ENCODE results near the gene RHBDD3.

Gene RHBDD3

GRCh38 chr22:29313576-29314466, 46.0 kb upstream of the RHBDD3 start:
- H3K4me2 ChIP-seq (ENCODE audit: low read length) = no peak overlapping the region
- no peak overlapping the region for H3K27ac ChIP-seq (ENCODE audit: low read depth, low read length)
- no peak overlapping the region for H3K4me3 ChIP-seq (ENCODE audit: low read length)
- H3K4me1 ChIP-seq (ENCODE audit: control insufficient read depth, low read depth, low read length) = peaks cover 3% of the 10 kb centered on the region
- no peak overlapping the region for H2BK15ac ChIP-seq (replicated peaks; ENCODE audit: low read depth)
- H3K27me3 ChIP-seq (ENCODE audit: insufficient read depth, low read length, poor library complexity) = peaks cover 12% of the 10 kb centered on the region
- no peaks in the 10 kb centered on the region for H3K36me3 ChIP-seq (ENCODE audit: control insufficient read depth, insufficient read depth, low read length)
- no peaks in the 10 kb centered on the region for H3K79me2 ChIP-seq (ENCODE audit: control insufficient read depth, insufficient read depth, low read length)
- H3K9ac ChIP-seq (ENCODE audit: low read length) = no peak overlapping the region
- H4K8ac ChIP-seq (ENCODE audit: low read depth, low read length) = no peak overlapping the region
- no peak overlapping the region for H3K4ac ChIP-seq (ENCODE audit: low read depth, low read length)
- no peaks in the 10 kb centered on the region for H3K79me1 ChIP-seq (ENCODE audit: low read length)
- no peak overlapping the region for H3K18ac ChIP-seq (ENCODE audit: low read length)
- no peak overlapping the region for H4K5ac ChIP-seq (ENCODE audit: low read length)
- no peak overlapping the region for H2BK5ac ChIP-seq (ENCODE audit: low read length)
- no CpG with 5 or more reads among the region's 51 CpGs for WGBS (ENCODE audit: extremely low coverage, insufficient coverage, low lambda C conversion rate)
- no peak overlapping the region for H3K23ac ChIP-seq (ENCODE audit: low read length)
- DNase-seq = no peak
- H3K56ac ChIP-seq (ENCODE audit: low read length) = no peak overlapping the region
- no peak overlapping the region for H2BK120ac ChIP-seq (ENCODE audit: low read depth, low read length)
- H2AK5ac ChIP-seq (ENCODE audit: low read length) = no peak overlapping the region

GRCh38 chr22:29313126-29313575, 45.4 kb upstream of the RHBDD3 start:
- Histone ChIP-seq H3K79me2 (ENCODE audit: control insufficient read depth, insufficient read depth, low read length) (no peaks in the 10 kb centered on the region), H3K4me3 (ENCODE audit: low read length) (no peak overlapping the region), H3K79me1 (ENCODE audit: low read length) (no peaks in the 10 kb centered on the region), H2BK15ac (replicated peaks; ENCODE audit: low read depth) (no peak overlapping the region), H3K4me1 (ENCODE audit: control insufficient read depth, low read depth, low read length) (peaks cover 3% of the 10 kb centered on the region), H3K56ac (ENCODE audit: low read length) (no peak overlapping the region), H3K27me3 (ENCODE audit: insufficient read depth, low read length, poor library complexity) (peaks cover 12% of the 10 kb centered on the region), H3K23ac (ENCODE audit: low read length) (no peak overlapping the region), H2AK5ac (ENCODE audit: low read length) (no peak overlapping the region), H3K4ac (ENCODE audit: low read depth, low read length) (no peak overlapping the region), H4K5ac (ENCODE audit: low read length) (no peak overlapping the region), H2BK5ac (ENCODE audit: low read length) (no peak overlapping the region), H3K36me3 (ENCODE audit: control insufficient read depth, insufficient read depth, low read length) (no peaks in the 10 kb centered on the region), H3K18ac (ENCODE audit: low read length) (no peak overlapping the region), H3K4me2 (ENCODE audit: low read length) (no peak overlapping the region), H2BK120ac (ENCODE audit: low read depth, low read length) (no peak overlapping the region), H3K27ac (ENCODE audit: low read depth, low read length) (no peak overlapping the region), H4K8ac (ENCODE audit: low read depth, low read length) (no peak overlapping the region), H3K9ac (ENCODE audit: low read length) (no peak overlapping the region)
- no CpG with 5 or more reads among the region's 44 CpGs for WGBS (ENCODE audit: extremely low coverage, insufficient coverage, low lambda C conversion rate)
- DNase-seq = peak; percentile 96

- no peak overlapping the region for H3K23ac ChIP-seq (ENCODE audit: low read length)
- no peak overlapping the region for H3K4ac ChIP-seq (ENCODE audit: low read depth, low read length)
- H3K56ac ChIP-seq (ENCODE audit: low read length) = no peak overlapping the region
- DNase-seq = no peak
- no peaks in the 10 kb centered on the region for H3K79me2 ChIP-seq (ENCODE audit: control insufficient read depth, insufficient read depth, low read length)
- no peak overlapping the region for H4K5ac ChIP-seq (ENCODE audit: low read length)
- H3K36me3 ChIP-seq (ENCODE audit: control insufficient read depth, insufficient read depth, low read length) = no peaks in the 10 kb centered on the region
- no peak overlapping the region for H2BK120ac ChIP-seq (ENCODE audit: low read depth, low read length)
- no peak overlapping the region for H3K4me2 ChIP-seq (ENCODE audit: low read length)
- WGBS (ENCODE audit: extremely low coverage, insufficient coverage, low lambda C conversion rate) = no CpG with 5 or more reads among the region's 25 CpGs
- H3K9ac ChIP-seq (ENCODE audit: low read length) = no peak overlapping the region
- peaks cover 3% of the 10 kb centered on the region for H3K4me1 ChIP-seq (ENCODE audit: control insufficient read depth, low read depth, low read length)
- no peak overlapping the region for H3K18ac ChIP-seq (ENCODE audit: low read length)
- peaks cover 12% of the 10 kb centered on the region for H3K27me3 ChIP-seq (ENCODE audit: insufficient read depth, low read length, poor library complexity)
- H3K27ac ChIP-seq (ENCODE audit: low read depth, low read length) = no peak overlapping the region
- H3K4me3 ChIP-seq (ENCODE audit: low read length) = no peak overlapping the region
- no peaks in the 10 kb centered on the region for H3K79me1 ChIP-seq (ENCODE audit: low read length)
- no peak overlapping the region for H2BK15ac ChIP-seq (replicated peaks; ENCODE audit: low read depth)
- no peak overlapping the region for H4K8ac ChIP-seq (ENCODE audit: low read depth, low read length)
- H2BK5ac ChIP-seq (ENCODE audit: low read length) = no peak overlapping the region
- no peak overlapping the region for H2AK5ac ChIP-seq (ENCODE audit: low read length)
Measured at GRCh38 chr22:29312218-29313125, 44.7 kb upstream of the RHBDD3 start.

- Histone ChIP-seq H3K4me3 (ENCODE audit: low read length) (no peak overlapping the region), H4K8ac (ENCODE audit: low read depth, low read length) (no peak overlapping the region), H3K4me1 (ENCODE audit: control insufficient read depth, low read depth, low read length) (peaks cover 3% of the 10 kb centered on the region), H2BK15ac (replicated peaks; ENCODE audit: low read depth) (no peak overlapping the region), H4K5ac (ENCODE audit: low read length) (no peak overlapping the region), H3K79me1 (ENCODE audit: low read length) (no peaks in the 10 kb centered on the region), H3K36me3 (ENCODE audit: control insufficient read depth, insufficient read depth, low read length) (no peaks in the 10 kb centered on the region), H3K79me2 (ENCODE audit: control insufficient read depth, insufficient read depth, low read length) (no peaks in the 10 kb centered on the region), H3K4ac (ENCODE audit: low read depth, low read length) (no peak overlapping the region), H3K18ac (ENCODE audit: low read length) (no peak overlapping the region), H3K9ac (ENCODE audit: low read length) (no peak overlapping the region), H3K56ac (ENCODE audit: low read length) (no peak overlapping the region), H3K27ac (ENCODE audit: low read depth, low read length) (no peak overlapping the region), H3K4me2 (ENCODE audit: low read length) (no peak overlapping the region), H2BK120ac (ENCODE audit: low read depth, low read length) (no peak overlapping the region), H3K27me3 (ENCODE audit: insufficient read depth, low read length, poor library complexity) (peaks cover 12% of the 10 kb centered on the region), H2AK5ac (ENCODE audit: low read length) (no peak overlapping the region), H2BK5ac (ENCODE audit: low read length) (no peak overlapping the region), H3K23ac (ENCODE audit: low read length) (no peak overlapping the region)
- no CpG with 5 or more reads among the region's 50 CpGs for WGBS (ENCODE audit: extremely low coverage, insufficient coverage, low lambda C conversion rate)
- no peak for DNase-seq
Measured at GRCh38 chr22:29311464-29312217, 43.9 kb upstream of the RHBDD3 start.

GRCh38 chr22:29310863-29311339, 43.1 kb upstream of the RHBDD3 start:
- no peak overlapping the region for H2BK15ac ChIP-seq (replicated peaks; ENCODE audit: low read depth)
- H3K79me1 ChIP-seq (ENCODE audit: low read length) = no peaks in the 10 kb centered on the region
- H2BK120ac ChIP-seq (ENCODE audit: low read depth, low read length) = no peak overlapping the region
- no peaks in the 10 kb centered on the region for H3K36me3 ChIP-seq (ENCODE audit: control insufficient read depth, insufficient read depth, low read length)
- H3K4me2 ChIP-seq (ENCODE audit: low read length) = no peak overlapping the region
- no peak overlapping the region for H2BK5ac ChIP-seq (ENCODE audit: low read length)
- no peak overlapping the region for H3K56ac ChIP-seq (ENCODE audit: low read length)
- H2AK5ac ChIP-seq (ENCODE audit: low read length) = no peak overlapping the region
- no peak overlapping the region for H4K8ac ChIP-seq (ENCODE audit: low read depth, low read length)
- H3K27me3 ChIP-seq (ENCODE audit: insufficient read depth, low read length, poor library complexity) = peaks cover 12% of the 10 kb centered on the region
- H3K4ac ChIP-seq (ENCODE audit: low read depth, low read length) = no peak overlapping the region
- WGBS (ENCODE audit: extremely low coverage, insufficient coverage, low lambda C conversion rate) = no CpG with 5 or more reads among the region's 18 CpGs
- no peaks in the 10 kb centered on the region for H3K79me2 ChIP-seq (ENCODE audit: control insufficient read depth, insufficient read depth, low read length)
- H3K27ac ChIP-seq (ENCODE audit: low read depth, low read length) = no peak overlapping the region
- peak; percentile 95 for DNase-seq
- H3K4me3 ChIP-seq (ENCODE audit: low read length) = no peak overlapping the region
- no peak overlapping the region for H3K18ac ChIP-seq (ENCODE audit: low read length)
- H3K9ac ChIP-seq (ENCODE audit: low read length) = no peak overlapping the region
- H4K5ac ChIP-seq (ENCODE audit: low read length) = no peak overlapping the region
- H3K4me1 ChIP-seq (ENCODE audit: control insufficient read depth, low read depth, low read length) = peaks cover 4% of the 10 kb centered on the region
- no peak overlapping the region for H3K23ac ChIP-seq (ENCODE audit: low read length)

Measured in mesendoderm (in vitro differentiated cells).